ENCODE measurements around the gene UBAP1.

GRCh38 chr9:34240006-34240405, 61.2 kb downstream of the UBAP1 start:
- no peak for TF ChIP-seq POLR2A (IDR thresholded peaks at IDR 0.05; ENCODE audit: low read length)
- no peak for TF ChIP-seq GATA1 (IDR thresholded peaks at IDR 0.05; ENCODE audit: low read depth, low read length)

Measured in erythroblast (primary cell).